SK-N-SH treated with all-trans-retinoic acid at 6 μM for 48 hours (cell line): Measurements from ENCODE around the gene CTSH.

Experiments
- ATAC-seq: fragments of 200-7000 bp; cut with Tn5 transposase; 3 replicates; pipeline ENCODE4 v1.9.1; 2020; ENCODE audit warnings: mild to moderate bottlenecking, moderate library complexity
- ARNTL ChIP-seq: fragments of 450-650 bp; formaldehyde crosslinking; IDR thresholded peaks from 2 replicates; pipeline ENCODE4 v1.5.0; 2020; ENCODE audit warnings: low read depth, mild to moderate bottlenecking, moderate library complexity, borderline replicate concordance
- BACH2 ChIP-seq: fragments of 250-450 bp; sonication (Bioruptor Pico); IDR thresholded peaks from 2 replicates; pipeline ENCODE4 v1.9.0; 2021; ENCODE audit warnings: mild to moderate bottlenecking, borderline replicate concordance
- CREB5 ChIP-seq: fragments of 250-450 bp; sonication (Bioruptor Pico); IDR thresholded peaks from 2 replicates; pipeline ENCODE4 v1.5.1; 2020; ENCODE audit warnings: low read depth, mild to moderate bottlenecking, moderate library complexity
- CSDC2 ChIP-seq: fragments of 250-450 bp; sonication (Bioruptor Pico); IDR thresholded peaks from 2 replicates; pipeline ENCODE4 v1.5.0; 2020; ENCODE audit warnings: mild to moderate bottlenecking, moderate library complexity
- ESRRG ChIP-seq: fragments of 250-450 bp; sonication (Bioruptor Pico); IDR thresholded peaks from 2 replicates; pipeline ENCODE4 v1.6.1; 2021; ENCODE audit warnings: mild to moderate bottlenecking
- GLIS3 ChIP-seq: fragments of 250-450 bp; sonication (Bioruptor Pico); IDR thresholded peaks from 2 replicates; pipeline ENCODE4 v1.5.0; 2020; ENCODE audit warnings: mild to moderate bottlenecking, moderate library complexity
- ISL1 ChIP-seq: fragments of 250-450 bp; sonication (Bioruptor Pico); IDR thresholded peaks from 2 replicates; pipeline ENCODE4 v2.1.2; 2022; ENCODE audit warnings: mild to moderate bottlenecking, moderate library complexity
- PATZ1 ChIP-seq: fragments of 250-450 bp; sonication (Bioruptor Pico); IDR thresholded peaks from 2 replicates; pipeline ENCODE4 v1.8.0; 2020; ENCODE audit warnings: mild to moderate bottlenecking, moderate library complexity, borderline replicate concordance
- POU6F1 ChIP-seq: fragments of 250-450 bp; sonication (Bioruptor Pico); IDR thresholded peaks from 2 replicates; pipeline ENCODE4 v1.8.0; 2021; ENCODE audit warnings: low read depth, mild to moderate bottlenecking, moderate library complexity, borderline replicate concordance
- PPARA ChIP-seq: fragments of 250-450 bp; sonication (Bioruptor Pico); IDR thresholded peaks from 2 replicates; pipeline ENCODE4 v1.5.0; 2020; ENCODE audit warnings: mild to moderate bottlenecking, borderline replicate concordance
- RARB ChIP-seq: fragments of 250-450 bp; sonication (Bioruptor Pico); IDR thresholded peaks from 2 replicates; pipeline ENCODE4 v1.8.0; 2021; ENCODE audit warnings: mild to moderate bottlenecking, moderate library complexity
- SNAI2 ChIP-seq: fragments of 250-450 bp; sonication (Bioruptor Pico); IDR thresholded peaks from 2 replicates; pipeline ENCODE4 v1.5.0; 2020; ENCODE audit warnings: mild to moderate bottlenecking, moderate library complexity
- TCF4 ChIP-seq: fragments of 250-450 bp; sonication (Bioruptor Pico); IDR thresholded peaks from 2 replicates; pipeline ENCODE4 v1.8.0; 2021; ENCODE audit warnings: mild to moderate bottlenecking, moderate library complexity, borderline replicate concordance
- TOX ChIP-seq: fragments of 250-450 bp; sonication (Bioruptor Pico); IDR thresholded peaks from 2 replicates; pipeline ENCODE4 v1.8.0; 2021; ENCODE audit warnings: mild to moderate bottlenecking, moderate library complexity, borderline replicate concordance
- TSHZ2 ChIP-seq: fragments of 250-450 bp; sonication (Bioruptor Pico); IDR thresholded peaks from 2 replicates; pipeline ENCODE4 v1.5.0; 2020; ENCODE audit warnings: mild to moderate bottlenecking, moderate library complexity
- ZC3H10 ChIP-seq: fragments of 250-450 bp; sonication (Bioruptor Pico); IDR thresholded peaks from 2 replicates; pipeline ENCODE4 v1.5.1; 2021; ENCODE audit warnings: mild to moderate bottlenecking, moderate library complexity
- ZFP3 ChIP-seq: fragments of 250-450 bp; sonication (Bioruptor Pico); IDR thresholded peaks from 2 replicates; pipeline ENCODE4 v1.5.0; 2020; ENCODE audit warnings: mild to moderate bottlenecking, moderate library complexity
- ZFP30 ChIP-seq: fragments of 450-650 bp; formaldehyde crosslinking; IDR thresholded peaks from 2 replicates; pipeline ENCODE4 v1.5.0; 2022; ENCODE audit warnings: mild to moderate bottlenecking, moderate library complexity
- ZNF565 ChIP-seq: fragments of 450-650 bp; formaldehyde crosslinking; conservative IDR thresholded peaks from 2 replicates; pipeline ENCODE4 v1.5.0; 2020; ENCODE audit warnings: low read depth, mild to moderate bottlenecking, moderate library complexity
- ZNF70 ChIP-seq: fragments of 450-650 bp; formaldehyde crosslinking; IDR thresholded peaks from 2 replicates; pipeline ENCODE4 v1.5.0; 2020; ENCODE audit warnings: mild to moderate bottlenecking, moderate library complexity
- ZNF8 ChIP-seq: fragments of 450-650 bp; formaldehyde crosslinking; IDR thresholded peaks from 2 replicates; pipeline ENCODE4 v1.5.0; 2020; ENCODE audit warnings: mild to moderate bottlenecking, moderate library complexity
- TF ChIP-seq, protein P1 (sequence below): fragments of 250-450 bp; sonication (Bioruptor Pico); IDR thresholded peaks from 2 replicates; pipeline ENCODE4 v1.5.1; 2021; ENCODE audit warnings: mild to moderate bottlenecking, moderate library complexity

Gene CTSH

GRCh38 chr15:78981532-78982313 is 36.9 kb upstream of the CTSH start:
- TF ChIP-seq TSHZ2 (CRISPR knock-in tag) (no peak), TCF4 (no peak), ZNF70 (CRISPR knock-in tag) (no peak), SNAI2 (CRISPR knock-in tag) (no peak), ARNTL (CRISPR knock-in tag) (no peak), PPARA (CRISPR knock-in tag) (no peak), POU6F1 (CRISPR knock-in tag) (no peak), RARB (CRISPR knock-in tag) (no peak), ZNF8 (CRISPR knock-in tag) (no peak), BACH2 (no peak), GLIS3 (CRISPR knock-in tag) (no peak)
- TF ChIP-seq, all 23 proteins: peak for 0
- no peak for ATAC-seq

- peak; percentile 95 for ATAC-seq
- TF ChIP-seq ESRRG (CRISPR knock-in tag) = no peak
- peak; percentile 91; the same call in 1 of the 2 replicates for TF ChIP-seq CSDC2 (CRISPR knock-in tag)
- no peak for TF ChIP-seq TCF4
- TF ChIP-seq SNAI2 (CRISPR knock-in tag) = peak; percentile 84; the same call in 1 of the 2 replicates
- TF ChIP-seq ISL1 (CRISPR knock-in tag) = no peak; the same call in 1 of the 2 replicates
- TF ChIP-seq ZC3H10 (CRISPR knock-in tag) = no peak
- peak; percentile 39; the same call in 1 of the 2 replicates for TF ChIP-seq ZFP30 (CRISPR knock-in tag)
- TF ChIP-seq BACH2 = 0 out of 2 replicates have a peak, but pooled peaks have one; percentile 62
- TF ChIP-seq, protein P1, sequence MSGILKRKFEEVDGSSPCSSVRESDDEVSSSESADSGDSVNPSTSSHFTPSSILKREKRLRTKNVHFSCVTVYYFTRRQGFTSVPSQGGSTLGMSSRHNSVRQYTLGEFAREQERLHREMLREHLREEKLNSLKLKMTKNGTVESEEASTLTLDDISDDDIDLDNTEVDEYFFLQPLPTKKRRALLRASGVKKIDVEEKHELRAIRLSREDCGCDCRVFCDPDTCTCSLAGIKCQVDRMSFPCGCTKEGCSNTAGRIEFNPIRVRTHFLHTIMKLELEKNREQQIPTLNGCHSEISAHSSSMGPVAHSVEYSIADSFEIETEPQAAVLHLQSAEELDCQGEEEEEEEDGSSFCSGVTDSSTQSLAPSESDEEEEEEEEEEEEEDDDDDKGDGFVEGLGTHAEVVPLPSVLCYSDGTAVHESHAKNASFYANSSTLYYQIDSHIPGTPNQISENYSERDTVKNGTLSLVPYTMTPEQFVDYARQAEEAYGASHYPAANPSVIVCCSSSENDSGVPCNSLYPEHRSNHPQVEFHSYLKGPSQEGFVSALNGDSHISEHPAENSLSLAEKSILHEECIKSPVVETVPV (CRISPR knock-in tag) = 0 out of 2 replicates have a peak, but pooled peaks have one; percentile 26
- no peak for TF ChIP-seq TOX (CRISPR knock-in tag)
- TF ChIP-seq CREB5 = no peak
- TF ChIP-seq POU6F1 (CRISPR knock-in tag) = no peak
- TF ChIP-seq ZFP3 (CRISPR knock-in tag) = peak; percentile 82; the same call in 1 of the 2 replicates
- no peak for TF ChIP-seq PATZ1 (CRISPR knock-in tag)
- 0 out of 2 replicates have a peak, but pooled peaks have one; percentile 49 for TF ChIP-seq ARNTL (CRISPR knock-in tag)
- TF ChIP-seq ZNF565 (CRISPR knock-in tag) = peak; percentile 81; the same call in 1 of the 2 replicates
- peak; percentile 77 for TF ChIP-seq TSHZ2 (CRISPR knock-in tag)
- TF ChIP-seq GLIS3 (CRISPR knock-in tag) = no peak
- TF ChIP-seq ZNF70 (CRISPR knock-in tag) = 0 out of 2 replicates have a peak, but pooled peaks have one; percentile 35
- peak; percentile 43; the same call in 1 of the 2 replicates for TF ChIP-seq ZNF8 (CRISPR knock-in tag)
- TF ChIP-seq RARB (CRISPR knock-in tag) = no peak
Measured at GRCh38 chr15:78979456-78980320, 34.8 kb upstream of the CTSH start.
